Fibroblast of skin of right biceps (primary cell): ENCODE results near the gene SCAP.
"Not testable (repeated sequence)": the region's sequence is repeated elsewhere in the genome, so short reads cannot be mapped to it uniquely, and the experiment has no call there.

ENCODE experiments used
- DNase-seq: peaks from one replicate; pipeline ENCODE4 v3.0.0-alpha.2; 2013

SCAP gene

DNA sequence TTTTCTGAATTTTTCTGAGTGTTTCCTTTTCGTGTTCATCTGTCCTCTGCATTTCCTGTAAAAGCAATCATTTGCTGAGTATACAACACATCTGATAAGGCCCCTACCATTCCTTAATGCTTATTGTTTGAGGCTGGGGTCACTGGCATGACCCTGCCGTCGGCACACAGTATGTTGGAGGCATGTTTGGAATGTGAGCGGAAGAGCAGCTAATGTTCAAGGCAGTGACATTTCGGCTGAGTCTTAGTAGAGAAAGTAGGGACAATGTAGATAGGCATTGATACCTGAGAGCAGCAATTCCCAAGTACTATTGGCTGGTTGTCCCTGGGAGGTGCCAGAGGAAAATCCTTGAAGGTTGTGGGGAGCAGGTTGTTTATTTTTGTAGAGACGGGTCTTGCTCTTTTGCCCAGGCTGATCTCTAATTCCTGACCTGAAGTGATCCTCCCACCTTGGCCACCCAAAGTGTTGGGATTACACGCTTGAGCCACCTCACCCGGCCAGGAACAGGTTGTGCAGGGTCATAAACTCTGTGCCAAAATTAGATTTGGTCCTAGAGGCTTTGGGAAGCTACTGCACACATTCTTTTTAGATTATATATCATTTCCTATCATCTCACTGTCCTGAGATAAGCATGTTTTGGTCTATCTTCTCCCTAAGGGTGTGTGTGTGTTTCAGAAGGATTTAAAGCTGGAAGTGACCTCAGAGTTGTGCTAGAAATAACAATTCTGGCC lies 81.4 kb downstream of the SCAP start:
- DNase-seq, result peak; percentile 45

DNA sequence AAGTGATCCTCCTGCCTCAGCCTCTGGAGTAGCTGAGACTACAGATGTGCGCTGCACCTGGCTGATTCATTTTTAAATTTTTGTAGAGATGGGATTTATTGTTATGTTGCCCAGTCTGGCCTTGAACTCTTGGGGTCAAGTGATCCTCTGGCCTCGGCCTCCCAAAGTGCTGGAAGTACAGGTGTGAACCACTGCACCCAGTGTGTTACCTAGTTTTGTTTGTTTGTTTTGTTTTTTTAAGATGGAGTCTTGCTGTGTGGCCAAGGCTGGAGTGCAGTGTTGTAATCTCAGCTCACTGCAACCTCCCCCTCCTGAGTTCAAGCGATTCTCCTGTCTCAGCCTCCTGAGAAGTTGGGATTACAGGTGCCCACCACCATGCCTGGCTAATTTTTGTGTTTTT lies 82.8 kb downstream of the SCAP start:
- no peak for DNase-seq

DNA sequence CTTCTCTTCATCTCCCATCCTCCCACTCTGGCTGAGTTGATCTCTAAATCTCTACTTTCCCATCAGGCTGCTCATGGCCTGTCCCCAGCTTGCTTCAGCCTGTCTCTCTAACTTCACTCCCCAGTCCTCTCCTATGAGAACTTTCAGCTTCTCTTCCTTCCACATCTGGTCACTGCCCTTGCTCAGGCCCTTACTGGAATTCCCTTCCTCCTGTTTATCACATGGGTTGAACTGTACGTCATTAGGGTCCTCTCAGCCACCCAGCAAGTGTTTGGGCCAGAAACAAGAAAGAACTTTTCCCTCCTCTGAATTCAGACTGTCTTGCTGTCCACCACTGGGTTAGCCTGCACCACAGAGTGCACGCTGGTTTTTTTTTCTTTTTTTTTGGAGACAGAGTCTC lies 89.9 kb downstream of the SCAP start:
- no peak for DNase-seq

DNA sequence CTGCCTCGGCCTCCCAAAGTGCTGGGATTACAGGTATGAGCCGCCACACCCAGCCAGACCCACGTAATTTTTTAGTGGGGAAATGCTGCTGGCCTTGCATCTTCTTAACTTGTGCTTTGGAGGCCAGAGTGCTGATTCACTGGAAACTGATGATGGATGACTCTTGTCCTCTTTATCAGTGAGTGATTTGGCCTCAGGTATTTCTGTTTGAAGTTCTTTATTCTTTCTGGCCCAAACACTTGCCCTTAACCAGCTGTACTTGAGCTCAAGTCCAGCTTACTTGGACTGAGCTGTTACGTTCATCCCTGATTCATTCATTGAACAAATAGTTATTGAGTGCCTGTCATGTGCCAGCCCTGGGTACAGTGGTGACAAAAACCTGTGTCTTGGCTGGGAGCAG lies 90.7 kb downstream of the SCAP start:
- DNase-seq, result no peak

DNA sequence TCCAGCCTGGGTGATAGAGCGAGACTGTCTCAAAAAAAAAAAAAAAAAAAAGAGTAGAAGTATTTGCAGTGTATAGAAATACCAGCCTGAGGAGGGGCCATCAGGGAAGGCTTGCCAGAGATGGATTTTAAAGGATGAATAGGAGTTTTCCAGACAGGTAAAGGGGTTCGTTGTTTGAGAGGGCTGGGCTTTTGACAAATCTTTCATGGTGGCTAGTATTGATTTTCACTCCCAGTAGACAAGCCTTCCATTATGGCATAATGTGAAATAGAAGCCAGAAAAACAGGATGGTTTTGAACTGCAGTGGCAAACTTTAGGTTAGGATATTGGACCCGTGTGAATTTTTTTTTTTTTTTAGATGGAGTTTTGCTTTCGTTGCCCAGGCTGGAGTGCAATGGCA lies 91.3 kb downstream of the SCAP start:
- no peak for DNase-seq

DNA sequence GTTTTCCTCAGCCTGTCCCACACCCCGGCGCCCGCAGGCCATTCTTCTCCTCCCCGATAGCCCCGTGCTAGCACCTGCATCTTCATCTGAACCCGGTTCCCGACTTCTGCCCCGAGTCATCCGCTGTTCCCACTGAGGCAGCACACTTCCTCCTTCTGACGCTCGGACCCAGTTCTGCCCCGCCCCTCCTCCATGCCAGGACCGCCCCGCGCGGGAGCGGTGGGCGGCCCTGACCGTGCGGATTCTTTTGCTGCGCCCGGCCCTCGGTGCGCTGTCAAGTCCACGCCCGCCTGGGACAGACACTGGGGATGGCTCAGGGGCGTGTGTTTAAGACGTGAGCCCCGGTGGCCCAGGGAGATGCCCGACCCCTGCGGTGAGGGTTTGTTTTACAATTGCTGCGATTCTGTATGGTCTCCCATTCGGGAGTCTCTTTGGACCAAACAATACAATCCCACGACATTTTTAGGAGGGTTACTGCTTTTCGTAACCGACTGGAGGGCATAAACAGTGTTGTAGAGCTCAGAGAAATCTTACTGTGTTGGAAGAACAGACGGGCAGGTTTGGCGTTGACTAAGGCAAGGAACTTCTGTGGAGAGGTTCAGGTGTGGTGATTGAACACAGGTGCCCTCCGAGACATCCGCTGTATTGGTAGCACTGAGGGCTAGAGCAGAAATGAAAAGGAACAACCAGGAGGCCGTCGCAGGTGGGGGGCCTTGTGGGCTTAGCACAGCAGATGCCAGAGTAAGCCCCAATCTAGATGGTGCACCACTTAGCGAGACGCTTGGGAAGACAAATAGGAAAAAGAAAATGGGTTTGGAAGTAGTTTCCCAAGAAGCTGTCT lies 94.2 kb downstream of the SCAP start:
- DNase-seq, result peak; percentile 89

DNA sequence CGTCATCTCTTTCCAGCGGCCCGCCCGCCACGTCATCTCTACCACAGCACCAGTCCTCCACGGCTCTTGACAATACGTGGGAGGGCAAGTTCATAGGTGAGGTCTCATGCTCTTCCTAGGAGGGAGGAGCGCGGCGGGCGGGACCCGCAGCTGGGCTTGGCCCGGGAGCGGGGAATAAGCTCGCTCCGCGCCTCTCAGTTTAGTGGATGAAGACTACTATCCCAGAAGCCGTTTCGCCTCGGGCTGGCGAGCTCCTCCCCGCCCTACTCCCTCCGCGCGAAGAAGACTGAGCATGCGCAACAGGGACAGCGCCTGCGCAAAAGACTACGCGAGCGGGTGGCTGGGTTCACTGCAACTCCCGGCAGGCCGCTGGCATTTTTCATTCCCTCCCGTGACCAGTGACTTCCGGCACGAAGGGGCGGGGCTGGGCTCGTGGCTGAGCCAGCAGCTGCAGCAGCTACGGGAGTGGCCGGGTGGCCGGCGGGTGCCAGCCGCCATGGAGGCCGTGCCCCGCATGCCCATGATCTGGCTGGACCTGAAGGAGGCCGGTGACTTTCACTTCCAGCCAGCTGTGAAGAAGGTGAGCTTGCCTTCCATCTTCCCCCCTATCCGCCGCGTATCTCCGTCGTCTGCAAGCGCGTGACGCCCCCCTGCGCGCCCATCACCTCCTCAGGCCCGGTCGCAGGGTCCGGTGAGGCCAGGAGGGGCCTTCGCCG lies 95.0 kb downstream of the SCAP start, which contains the start of gene PTPN23:
TSS of gene PTPN23 (plus strand) at position 421 of the 716 bp plus-strand sequence. CDS start at position 497, 76 bp downstream.
- DNase-seq, result peak; percentile 99

DNA sequence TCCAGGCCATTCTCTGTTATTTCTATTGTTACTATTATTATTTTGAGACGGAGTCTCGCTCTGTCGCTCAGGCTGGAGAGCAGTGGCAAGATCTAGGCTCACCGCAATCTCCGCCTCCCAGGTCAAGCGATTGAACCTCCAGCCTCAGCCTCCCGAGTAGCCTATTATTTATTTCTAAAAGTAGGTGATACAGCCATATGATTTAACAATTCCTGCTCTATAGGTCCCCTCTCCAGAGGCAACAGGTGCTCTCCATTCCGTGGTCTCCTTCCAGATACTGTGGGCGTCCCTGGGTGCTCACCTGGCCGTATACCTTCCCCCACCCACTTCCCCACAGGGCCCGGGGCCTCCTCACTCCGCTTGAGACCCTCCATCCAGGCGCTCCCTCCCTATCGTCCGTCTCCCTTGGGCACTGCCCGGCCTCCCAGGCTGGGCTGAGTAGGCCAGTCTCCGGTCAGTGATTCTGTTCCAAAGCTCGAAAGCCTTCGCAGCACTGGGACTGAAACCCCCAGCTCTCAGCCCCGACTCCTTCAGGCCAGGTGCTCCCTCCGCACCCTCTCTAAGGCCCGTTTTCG lies 95.6 kb downstream of the SCAP start:
- DNase-seq, result no peak

DNA sequence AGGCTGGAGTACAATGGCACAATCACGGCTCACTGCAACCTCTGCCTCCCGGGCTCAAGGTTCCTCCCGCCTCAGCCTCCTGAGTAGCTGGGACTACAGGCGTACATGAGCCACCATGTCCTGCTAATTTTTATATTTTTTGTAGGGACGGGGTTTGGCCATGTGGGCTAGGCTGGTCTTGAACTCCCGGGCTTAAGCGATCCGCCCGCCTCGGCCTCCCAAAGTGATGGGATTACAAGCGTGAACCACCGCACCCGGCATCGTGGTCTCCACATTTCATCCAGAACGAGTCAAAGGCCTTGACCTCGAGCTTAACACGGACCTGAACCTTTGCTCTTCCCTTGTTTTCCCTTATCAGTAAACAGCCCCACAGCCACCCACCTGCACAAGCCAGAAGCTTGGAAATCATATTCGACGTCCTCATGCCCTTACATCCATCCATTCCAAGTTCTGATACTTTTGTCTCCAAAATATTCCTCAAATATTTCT lies 96.3 kb downstream of the SCAP start:
- no peak for DNase-seq

DNA sequence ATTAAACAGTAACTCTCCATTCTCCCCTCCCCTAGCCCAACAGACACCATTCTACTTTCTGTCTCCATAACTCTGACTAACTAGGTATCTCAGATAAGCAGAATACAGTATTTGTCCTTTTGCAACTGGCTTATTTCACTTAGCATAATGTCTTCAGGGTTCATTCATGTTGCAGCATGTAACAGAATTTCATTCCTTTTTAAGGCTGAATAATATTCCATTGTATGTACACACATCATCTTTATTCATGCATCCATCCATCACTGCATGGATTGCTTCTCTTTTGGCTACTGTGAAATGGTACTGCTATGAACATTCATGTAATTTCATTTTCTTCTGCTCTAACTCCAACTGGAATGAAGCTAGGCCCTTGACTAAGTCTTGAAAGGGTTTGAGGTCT lies 96.9 kb downstream of the SCAP start:
- no peak for DNase-seq

DNA sequence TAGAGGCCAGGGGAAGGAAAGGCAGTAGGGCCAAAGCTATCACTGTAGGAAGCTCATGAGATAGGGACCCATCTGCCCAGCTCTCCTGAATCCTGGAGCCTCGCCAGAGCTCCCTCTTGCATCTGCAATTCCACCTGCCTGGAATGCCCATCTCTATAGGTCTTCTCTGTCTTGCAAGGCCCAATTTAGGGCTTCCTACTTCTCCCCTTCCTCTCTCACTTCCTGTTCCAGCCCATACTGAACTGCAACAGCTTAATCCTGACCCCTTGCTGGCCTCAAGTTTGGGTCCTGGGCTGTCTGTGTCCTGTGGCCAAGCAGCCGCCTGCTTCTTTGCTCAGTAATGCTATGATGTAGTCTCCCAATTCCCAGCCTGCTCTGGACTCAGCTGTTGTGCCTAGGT lies 98.6 kb downstream of the SCAP start:
- DNase-seq, result no peak

DNA sequence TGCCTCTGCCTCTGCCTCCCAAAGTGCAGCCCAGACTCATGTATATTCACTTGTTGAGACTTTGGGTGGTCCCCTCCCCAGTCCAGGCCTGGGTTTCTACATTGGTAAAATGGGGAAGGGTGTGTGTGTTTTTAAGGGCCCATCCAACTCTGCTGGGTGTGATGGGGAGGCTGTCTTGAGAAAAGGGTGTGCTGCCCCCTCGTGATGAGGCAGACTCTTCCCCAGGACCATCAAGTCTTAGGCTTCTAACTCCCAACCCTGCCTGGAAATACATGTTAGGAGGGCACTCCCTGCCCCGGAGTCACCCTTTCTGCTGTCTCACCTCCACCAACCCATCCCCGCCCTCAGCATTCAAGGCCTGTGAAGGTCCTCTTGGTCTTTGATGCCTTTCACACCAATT lies 99.3 kb downstream of the SCAP start:
- no peak for DNase-seq

DNA sequence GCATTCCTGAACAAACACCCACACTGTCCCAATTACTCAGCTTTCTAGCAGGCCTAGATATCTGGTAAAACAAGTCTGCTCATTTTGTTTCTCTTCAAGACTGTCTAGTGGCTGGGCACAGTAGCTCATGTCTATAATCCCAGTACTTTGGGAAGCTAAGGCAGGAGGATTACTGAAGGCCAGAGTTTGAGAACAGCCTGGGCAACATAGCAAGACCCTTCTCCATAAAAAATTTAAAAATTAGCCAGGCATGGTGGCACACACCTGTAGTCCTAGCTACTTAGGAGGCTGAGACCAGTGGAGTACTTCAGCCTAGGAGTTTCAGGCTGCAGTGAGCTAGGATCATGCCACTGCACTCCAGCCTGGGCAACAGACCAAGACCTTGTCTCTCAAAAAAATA lies 101.2 kb downstream of the SCAP start:
- no peak for DNase-seq

DNA sequence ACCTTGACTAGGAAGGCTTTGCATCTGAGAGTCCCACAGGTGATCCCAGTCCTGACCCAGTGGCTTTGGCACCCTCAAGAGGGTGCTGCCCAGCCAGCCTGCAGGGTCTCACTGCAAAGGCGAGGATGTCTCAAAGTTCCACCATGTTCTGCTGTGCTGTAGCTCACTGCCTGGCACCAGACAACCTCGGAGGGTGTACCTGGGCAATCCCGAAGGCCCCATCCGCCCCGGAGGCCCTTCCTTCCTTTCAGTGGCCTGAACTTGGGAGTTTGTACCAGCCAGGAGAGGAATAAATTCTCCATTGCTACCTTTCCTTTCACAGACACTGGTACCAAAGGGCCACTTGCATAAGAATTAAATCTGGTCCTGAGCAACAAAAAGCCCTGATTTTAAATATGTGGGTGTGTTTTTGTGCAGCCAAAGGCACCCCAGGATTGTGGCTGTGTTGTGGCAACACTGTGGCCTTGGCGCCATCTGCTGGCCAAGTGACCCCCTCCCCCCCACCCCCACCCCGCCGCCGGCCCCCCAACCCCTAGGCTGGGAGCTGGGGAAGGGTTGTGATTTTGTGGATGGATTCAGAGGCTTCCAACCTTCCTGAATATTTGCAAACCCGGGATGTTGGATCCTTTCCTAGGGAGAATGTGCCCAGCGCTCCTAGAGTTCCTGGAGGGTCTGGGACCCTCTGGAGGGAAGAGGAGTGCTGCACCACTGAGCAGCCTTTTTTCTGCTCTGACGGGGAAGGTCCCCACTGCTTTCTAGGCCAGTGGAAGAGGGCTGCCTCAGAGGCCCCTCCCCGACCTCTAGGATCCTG lies 104.6 kb downstream of the SCAP start:
- peak; percentile 17 for DNase-seq

DNA sequence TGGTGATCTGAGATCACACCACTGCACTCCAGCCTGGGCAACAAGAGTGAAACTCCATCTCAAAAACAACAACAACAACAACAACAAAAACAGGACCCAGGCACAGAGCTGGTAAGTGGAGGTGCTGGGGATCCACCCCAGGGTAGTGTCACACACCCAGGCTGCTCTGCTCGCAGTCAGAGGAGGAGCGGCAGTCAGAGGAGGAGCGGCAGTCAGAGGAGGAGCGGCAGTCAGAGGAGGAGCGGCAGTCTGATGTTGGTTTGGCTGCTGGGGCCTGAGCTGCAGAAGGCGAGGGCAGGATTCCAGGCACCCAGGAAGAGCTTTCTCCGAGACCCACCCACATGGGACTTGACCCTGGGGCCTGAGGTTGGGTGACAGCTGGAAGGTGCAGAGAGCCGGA lies 105.7 kb downstream of the SCAP start:
- DNase-seq, result not testable (repeated sequence)

DNA sequence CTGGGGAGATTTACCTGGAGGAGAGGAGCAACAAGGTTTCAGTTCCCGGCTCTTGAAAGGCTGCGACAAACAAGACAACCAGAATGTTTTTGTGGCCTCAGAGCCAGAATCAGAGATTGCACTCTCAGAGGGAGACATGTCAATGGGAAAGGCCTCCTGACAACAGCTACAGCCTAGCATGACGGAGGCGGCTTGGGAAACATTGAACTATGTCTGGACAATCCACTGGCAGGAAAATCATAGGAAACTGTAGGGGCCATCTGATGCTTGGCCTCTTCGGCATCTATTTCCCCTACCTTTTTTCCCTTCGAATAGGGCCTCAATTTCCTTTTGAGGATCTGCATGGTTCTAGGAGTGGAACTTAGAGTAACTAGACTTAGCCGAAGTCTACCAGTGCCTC lies 108.1 kb downstream of the SCAP start:
- no peak for DNase-seq

DNA sequence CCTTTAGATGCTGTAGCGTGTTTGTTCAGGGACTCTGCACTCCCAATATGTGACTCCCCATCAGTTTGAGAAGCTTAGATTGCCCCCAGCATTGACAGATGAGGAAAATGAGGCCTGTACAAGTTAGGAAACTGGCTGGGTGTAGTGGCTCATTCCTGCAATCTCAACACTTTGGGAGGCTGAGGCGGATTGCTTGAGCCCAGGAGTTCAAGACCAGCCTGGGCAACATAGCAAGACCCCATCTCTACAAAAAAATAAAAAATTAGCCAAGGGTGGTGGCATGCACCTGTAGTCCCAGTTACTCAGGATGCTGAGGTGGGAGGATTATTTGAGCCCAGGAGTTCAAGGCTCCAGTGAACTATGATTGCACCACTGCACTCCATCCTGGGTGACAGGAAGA lies 108.9 kb downstream of the SCAP start:
- DNase-seq, result no peak

DNA sequence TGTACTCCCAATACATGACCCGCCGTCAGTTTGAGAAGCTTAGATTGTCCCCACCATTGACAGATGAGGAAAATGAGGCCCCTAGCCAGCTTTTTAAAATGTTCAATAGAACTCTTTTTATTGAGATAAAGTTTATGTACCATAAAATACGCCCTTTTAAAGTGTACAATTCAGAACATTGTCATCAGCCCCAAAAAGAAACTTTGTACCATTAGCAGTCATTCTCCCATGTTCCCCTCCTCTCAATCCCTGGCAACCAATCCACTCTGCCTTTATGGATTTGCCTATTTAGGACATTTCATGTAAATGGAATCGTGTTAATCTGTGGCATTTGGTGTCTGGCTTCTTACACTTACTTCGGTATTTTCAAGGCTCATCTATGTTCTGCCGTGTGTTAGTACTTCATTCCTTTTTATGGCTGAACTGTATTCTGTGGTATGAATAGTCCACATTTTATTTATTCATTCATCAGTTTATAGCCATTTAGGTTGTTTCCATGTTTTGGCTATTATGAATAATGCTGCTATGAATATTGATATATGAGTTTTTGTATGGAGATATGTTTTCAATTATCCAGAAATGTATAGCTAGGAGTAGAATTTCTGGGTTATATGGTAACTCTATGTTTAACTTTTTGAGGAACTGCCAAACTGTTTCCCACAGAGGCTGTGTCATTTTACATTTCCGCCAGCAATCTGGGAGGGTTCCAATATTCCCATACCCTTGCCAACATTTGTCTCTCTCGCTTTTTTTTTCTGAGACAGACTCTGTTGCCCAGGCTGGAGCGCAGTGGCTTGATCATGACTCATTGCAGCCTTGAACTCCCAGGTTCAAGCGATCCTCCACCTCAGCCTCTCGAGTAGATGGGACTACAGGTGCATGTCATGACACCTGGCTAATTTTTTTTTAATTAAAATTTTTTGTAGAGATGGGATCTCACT lies 110.3 kb downstream of the SCAP start:
- DNase-seq, result peak; percentile 93
